ENCODE measurements around the gene LYSMD2.

DNA sequence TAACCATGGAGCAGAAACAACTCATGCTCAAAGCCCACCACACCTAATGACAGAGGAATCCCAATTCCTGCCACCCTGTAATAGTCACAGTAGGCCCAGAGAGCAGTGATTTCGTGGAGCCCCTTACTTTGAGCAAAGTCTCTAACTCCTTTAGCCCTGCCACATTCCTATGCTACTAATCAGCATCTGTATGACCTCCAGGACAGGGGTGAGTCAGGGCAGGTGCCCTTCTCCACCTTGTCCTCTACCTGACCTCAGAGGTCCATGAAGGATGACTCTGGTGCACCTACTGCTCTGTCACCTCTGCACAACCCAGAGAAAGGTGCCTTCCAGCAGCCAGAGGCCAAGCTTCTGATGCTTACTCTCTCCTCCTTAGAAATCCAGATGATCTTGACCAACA lies 62.2 kb downstream of the LYSMD2 start:
- TF ChIP-seq, protein P1, sequence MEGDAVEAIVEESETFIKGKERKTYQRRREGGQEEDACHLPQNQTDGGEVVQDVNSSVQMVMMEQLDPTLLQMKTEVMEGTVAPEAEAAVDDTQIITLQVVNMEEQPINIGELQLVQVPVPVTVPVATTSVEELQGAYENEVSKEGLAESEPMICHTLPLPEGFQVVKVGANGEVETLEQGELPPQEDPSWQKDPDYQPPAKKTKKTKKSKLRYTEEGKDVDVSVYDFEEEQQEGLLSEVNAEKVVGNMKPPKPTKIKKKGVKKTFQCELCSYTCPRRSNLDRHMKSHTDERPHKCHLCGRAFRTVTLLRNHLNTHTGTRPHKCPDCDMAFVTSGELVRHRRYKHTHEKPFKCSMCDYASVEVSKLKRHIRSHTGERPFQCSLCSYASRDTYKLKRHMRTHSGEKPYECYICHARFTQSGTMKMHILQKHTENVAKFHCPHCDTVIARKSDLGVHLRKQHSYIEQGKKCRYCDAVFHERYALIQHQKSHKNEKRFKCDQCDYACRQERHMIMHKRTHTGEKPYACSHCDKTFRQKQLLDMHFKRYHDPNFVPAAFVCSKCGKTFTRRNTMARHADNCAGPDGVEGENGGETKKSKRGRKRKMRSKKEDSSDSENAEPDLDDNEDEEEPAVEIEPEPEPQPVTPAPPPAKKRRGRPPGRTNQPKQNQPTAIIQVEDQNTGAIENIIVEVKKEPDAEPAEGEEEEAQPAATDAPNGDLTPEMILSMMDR (conservative IDR thresholded peaks at IDR 0.05; ENCODE audit: low read length), result no peak
- TF ChIP-seq EZH2phosphoT487 (IDR thresholded peaks at IDR 0.05; ENCODE audit: borderline replicate concordance), result no peak

Data from Loucy (cell line).